Large intestine (tissue), 3 donors: ENCODE results near the gene STX1B. TPM values are rescaled to one million over a fixed set of nuclear protein-coding genes. Genes with fewer than 3 reads are reported as not detected.

Source experiments
- DNase-seq, 2 donors: peaks; one replicate each; pipeline versions ENCODE4 v3.0.0 to v3.0.0-alpha.2; 2013
- H3K27ac ChIP-seq: one replicate; pipeline ENCODE4 v1.5.1; 2013; ENCODE audit warnings: low read length
- H3K27me3 ChIP-seq: 2 replicates; pipeline ENCODE4 v1.6.1; 2013; ENCODE audit warnings: low read length; ENCODE audit not compliant: control insufficient read depth, insufficient read depth
- H3K36me3 ChIP-seq: 2 replicates; pipeline ENCODE4 v1.6.1; 2013; ENCODE audit warnings: low read length; ENCODE audit not compliant: control insufficient read depth, insufficient read depth
- H3K4me1 ChIP-seq: one replicate; pipeline ENCODE4 v1.6.1; 2013; ENCODE audit warnings: low read length; ENCODE audit not compliant: control insufficient read depth, insufficient read depth
- H3K4me3 ChIP-seq: one replicate; pipeline ENCODE4 v1.5.1; 2013; ENCODE audit warnings: low read length
- H3K9me3 ChIP-seq: one replicate; pipeline ENCODE4 v1.6.1; 2013; ENCODE audit warnings: mild to moderate bottlenecking, low read depth, low read length, moderate library complexity; ENCODE audit not compliant: control insufficient read depth
- WGBS: methylation state at CpG from one replicate; pipeline ENCODE4 v1.1.5; 2013; ENCODE audit warnings: low lambda C conversion rate; ENCODE audit not compliant: insufficient coverage; 5-methylcytosine and 5-hydroxymethylcytosine counted together
- polyA plus RNA-seq: library from polyadenylated mRNA; unstranded; fragments of 120-200 nt; gene quantifications from one replicate; pipeline ENCODE4 v1.2.1, GENCODE V29; 2013

STX1B gene
- polyA plus RNA-seq, 1 donor, result 1.9 TPM

DNA sequence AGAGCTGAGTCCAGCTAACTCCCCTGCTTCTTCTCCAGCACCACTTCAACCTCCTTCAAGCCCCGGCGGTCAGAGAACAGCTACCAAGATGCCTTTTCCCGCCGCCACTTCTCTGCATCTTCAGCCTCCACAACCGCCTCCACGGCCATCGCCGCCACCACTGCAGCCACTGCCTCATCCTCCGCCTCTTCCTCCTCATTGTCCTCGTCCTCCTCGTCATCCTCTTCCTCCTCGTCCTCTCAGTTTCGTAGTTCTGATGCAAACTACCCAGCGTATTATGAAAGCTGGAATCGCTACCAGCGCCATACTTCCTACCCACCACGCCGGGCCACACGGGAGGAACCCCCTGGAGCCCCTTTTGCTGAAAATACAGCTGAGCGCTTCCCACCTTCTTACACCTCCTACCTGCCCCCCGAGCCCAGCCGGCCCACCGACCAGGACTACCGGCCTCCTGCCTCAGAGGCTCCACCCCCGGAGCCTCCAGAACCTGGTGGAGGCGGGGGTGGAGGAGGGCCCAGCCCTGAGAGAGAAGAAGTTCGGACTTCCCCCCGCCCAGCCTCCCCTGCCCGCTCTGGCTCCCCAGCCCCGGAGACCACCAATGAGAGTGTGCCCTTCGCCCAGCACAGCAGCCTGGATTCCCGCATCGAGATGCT, 45.7 kb downstream of the STX1B start:
- peaks cover 85% of the 10 kb centered on the region for H3K36me3 ChIP-seq
- no peak overlapping the region for H3K4me3 ChIP-seq
- H3K27me3 ChIP-seq, result no peaks in the 10 kb centered on the region
- H3K9me3 ChIP-seq, result no peaks in the 10 kb centered on the region
- H3K4me1 ChIP-seq, result no peaks in the 10 kb centered on the region
- no peak for DNase-seq
- WGBS, result 91% methylated on average over 6 of the region's 33 CpGs
- H3K27ac ChIP-seq, result no peak overlapping the region

DNA sequence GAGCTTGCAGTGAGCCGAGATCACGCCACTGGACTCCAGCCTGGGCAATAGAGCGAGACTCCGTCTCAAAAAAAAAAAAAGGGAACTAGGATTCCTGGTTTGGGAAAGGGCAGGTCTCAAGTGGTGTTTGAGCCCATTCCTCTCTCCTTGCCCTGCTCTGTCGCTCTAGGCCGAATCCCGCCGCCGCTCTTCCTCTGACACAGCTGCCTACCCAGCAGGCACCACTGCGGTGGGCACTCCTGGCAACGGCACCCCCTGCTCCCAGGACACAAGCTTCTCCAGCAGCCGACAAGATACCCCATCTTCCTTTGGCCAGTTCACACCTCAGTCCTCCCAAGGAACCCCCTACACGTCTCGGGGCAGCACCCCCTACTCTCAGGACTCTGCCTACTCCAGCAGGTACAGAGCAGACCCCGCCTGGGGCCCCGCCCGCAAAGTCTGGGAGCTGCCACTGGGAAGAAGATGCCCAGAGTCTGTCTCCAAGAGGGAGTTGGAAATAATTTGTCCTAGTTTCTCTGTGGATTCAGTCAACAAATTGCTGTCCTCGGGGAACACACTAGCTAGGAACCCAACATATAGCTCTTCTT, 46.4 kb downstream of the STX1B start:
- H3K4me3 ChIP-seq, result no peak overlapping the region
- H3K4me1 ChIP-seq, result peaks cover under 1% of the 10 kb centered on the region
- peaks cover 85% of the 10 kb centered on the region for H3K36me3 ChIP-seq
- H3K27me3 ChIP-seq, result no peaks in the 10 kb centered on the region
- H3K27ac ChIP-seq, result no peak overlapping the region
- no peaks in the 10 kb centered on the region for H3K9me3 ChIP-seq
- WGBS, result no CpG with 5 or more reads among the region's 18 CpGs
- DNase-seq, result no peak

DNA sequence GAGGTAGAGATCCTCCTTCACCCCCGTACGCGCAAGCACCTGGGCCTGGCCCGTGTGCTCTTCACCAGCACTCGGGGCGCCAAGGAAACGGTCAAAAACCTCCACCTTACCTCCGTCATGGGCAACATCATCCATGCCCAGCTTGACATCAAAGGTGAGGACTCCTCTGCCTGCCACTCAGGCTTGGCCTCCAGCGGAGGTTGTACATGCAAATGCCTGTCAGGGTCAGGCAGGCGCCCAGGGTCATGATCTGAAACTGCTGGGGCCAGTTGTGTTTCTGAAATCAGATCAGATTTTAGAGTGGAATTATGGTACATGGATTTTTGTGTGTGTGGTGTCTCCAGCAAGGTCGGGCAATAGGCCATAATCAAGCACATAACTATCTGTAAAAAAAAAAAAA, 49.1 kb downstream of the STX1B start:
- Histone ChIP-seq H3K4me3 (no peak overlapping the region), H3K27ac (no peak overlapping the region), H3K4me1 (peaks cover 12% of the 10 kb centered on the region), H3K9me3 (no peaks in the 10 kb centered on the region), H3K27me3 (no peaks in the 10 kb centered on the region), H3K36me3 (peaks cover 66% of the 10 kb centered on the region)
- no peak for DNase-seq
- 100% methylated on average over 1 of the region's 11 CpGs for WGBS

DNA sequence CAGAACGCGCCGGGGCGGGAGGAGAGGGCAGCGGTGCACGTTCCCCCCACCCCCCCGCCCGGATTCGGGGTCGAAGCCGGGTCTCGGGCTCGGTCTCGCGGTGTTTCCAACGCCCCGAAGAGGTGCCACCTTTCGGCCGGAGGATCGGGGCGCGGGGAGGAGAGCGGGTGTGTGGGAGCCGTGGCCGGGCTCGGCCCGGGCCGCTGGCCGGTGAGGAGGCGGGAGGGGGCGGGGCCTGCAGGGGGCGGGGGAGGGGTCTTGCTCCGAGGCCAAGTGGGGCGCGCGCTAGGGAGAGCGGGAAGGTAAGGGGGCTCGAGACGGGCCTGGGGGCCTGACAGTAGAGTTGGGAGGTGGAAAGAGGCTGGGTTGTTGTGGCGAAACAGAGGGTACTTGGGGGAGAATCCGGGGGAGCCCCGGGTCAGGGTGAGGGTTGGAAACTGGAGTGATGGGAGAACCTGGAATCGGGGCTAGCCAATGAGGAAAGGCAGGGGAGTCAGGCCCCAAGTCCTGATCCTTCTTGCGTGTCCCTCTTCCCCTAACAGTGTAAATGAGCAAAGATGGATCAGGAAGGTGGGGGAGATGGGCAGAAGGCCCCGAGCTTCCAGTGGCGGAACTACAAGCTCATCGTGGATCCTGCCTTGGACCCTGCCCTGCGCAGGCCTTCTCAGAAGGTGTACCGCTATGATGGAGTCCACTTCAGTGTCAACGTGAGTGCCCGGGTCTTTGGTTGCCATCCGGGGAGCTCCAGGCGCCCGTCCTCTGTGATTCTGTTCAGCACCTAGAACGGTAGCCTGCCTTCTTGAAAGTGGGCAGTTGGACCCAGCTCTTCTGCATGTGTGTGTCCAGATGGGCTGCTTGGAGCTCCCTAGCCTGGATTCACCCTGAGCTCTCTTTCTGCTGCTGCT, 52.0 kb downstream of the STX1B start:
- Histone ChIP-seq H3K27me3 (no peaks in the 10 kb centered on the region), H3K4me1 (peaks cover 28% of the 10 kb centered on the region), H3K36me3 (peaks cover 43% of the 10 kb centered on the region), H3K9me3 (no peaks in the 10 kb centered on the region), H3K4me3 (peak overlapping the region; percentile 59), H3K27ac (no peak overlapping the region)
- no CpG with 5 or more reads among the region's 55 CpGs for WGBS
- DNase-seq, result no peak

DNA sequence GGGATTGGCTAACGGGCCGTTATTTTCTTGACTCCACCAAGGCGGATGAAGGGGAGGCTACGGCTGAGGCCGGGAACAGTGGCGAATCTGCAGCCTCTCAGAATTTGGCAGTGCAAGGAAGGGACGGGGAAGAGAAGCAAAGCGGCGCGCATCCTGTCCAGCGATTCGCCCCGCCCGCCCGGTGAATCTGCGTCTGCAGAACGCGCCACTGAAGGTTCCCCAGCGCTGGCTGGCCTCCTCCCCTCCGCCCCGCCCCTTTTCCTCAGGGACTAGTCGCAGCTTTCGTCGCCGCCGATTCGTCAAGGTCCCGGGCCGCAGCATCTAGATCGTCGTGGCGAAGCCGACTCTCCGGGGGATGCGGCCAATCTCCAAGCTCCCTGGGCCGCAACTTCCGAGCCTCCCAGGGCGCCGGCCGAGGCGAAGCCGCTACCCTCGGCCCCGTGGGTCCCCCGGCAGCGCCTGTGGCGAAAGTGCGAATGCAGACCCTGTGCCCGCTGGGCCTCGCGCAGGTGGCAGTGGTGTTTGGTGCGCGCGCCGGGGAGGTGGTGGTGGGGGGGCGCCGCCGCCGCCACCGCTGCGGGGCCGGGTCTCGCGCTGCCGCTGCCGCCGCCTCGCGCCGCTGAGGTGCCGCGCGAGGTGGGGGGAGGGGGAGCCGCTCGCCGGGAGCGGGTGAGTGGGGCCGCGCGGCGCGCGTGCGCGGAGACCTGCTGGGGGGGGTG, 52.8 kb downstream of the STX1B start, which contains the start of gene SETD1A:
TSS of gene SETD1A (plus strand) at position 299 of the 719 bp plus-strand sequence. CDS start 978 bp downstream, outside the sequence.
- Histone ChIP-seq H3K4me1 (peaks cover 31% of the 10 kb centered on the region), H3K9me3 (no peaks in the 10 kb centered on the region), H3K27ac (peak within 1 kb of the TSS; percentile 78), H3K27me3 (no peaks in the 10 kb centered on the region), H3K36me3 (peaks cover 41% of the 10 kb centered on the region), H3K4me3 (peak within 1 kb of the TSS; percentile 59)
- no CpG with 5 or more reads among the region's 85 CpGs for WGBS
- peak; percentile 92 to 95 for DNase-seq

DNA sequence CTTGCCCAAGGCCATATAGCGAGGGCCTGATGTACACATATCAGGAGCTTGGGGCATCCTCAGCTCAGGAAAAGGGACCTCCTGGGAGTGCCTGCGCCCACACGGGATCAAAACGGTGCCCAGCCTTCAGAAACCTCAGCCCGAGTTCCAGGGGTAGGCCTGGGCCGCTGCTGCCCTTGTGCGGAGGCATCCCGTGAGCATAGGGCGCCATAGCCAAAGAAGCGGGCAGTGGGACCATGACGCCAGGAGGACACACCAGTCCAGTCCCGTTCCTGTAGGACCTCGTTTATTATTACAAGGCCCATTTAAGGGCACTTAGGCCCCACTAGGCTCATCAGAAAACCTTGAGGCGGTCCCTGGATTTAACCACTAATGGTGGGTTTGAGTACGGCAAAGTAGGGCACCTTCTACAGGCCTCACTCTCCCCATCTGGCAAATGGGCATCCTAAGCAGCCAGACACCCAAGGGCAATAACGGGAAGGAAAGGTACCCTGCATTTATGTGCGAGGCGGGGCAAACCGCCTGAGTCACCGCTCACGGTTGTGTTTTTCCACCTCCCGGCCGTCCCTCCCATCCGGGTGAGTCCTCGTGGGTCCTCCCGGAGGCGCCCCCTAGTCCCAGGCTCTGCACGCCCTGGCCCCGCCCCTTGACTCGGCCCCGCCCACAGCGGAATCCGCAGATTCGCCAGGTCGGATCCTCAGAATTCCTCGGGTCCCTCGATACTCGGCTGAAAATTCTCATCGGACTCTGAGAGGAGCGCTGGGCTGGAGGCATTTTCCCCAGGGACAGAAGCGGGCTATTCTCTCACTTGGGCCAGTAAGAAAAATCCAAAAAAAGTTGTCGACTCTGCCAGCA, 53.6 kb downstream of the STX1B start:
- WGBS, result no CpG with 5 or more reads among the region's 42 CpGs
- DNase-seq, result peak; percentile 78 to 80
- no peaks in the 10 kb centered on the region for H3K27me3 ChIP-seq
- peak overlapping the region; percentile 78 for H3K27ac ChIP-seq
- peaks cover 31% of the 10 kb centered on the region for H3K4me1 ChIP-seq
- no peaks in the 10 kb centered on the region for H3K9me3 ChIP-seq
- peaks cover 34% of the 10 kb centered on the region for H3K36me3 ChIP-seq
- H3K4me3 ChIP-seq, result peak overlapping the region; percentile 53

DNA sequence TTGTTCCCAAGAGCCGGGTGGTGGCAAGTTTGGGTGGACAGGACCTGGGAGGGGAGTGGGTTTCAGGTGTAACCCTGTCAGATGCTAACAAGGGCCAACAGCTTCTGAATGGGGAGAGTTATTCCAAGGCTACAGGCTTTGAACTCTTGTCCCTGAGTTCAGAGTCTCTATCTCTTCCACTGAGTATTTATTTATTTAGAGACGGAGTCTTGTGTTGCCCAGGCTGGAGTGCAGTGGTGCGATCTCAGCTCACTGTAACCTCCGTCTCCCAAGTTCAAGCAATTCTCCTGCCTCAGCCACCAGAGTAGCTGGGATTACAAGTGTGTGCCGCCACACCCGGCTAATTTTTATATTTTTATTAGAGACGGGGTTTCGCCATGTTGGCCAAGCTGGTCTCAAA, 55.4 kb downstream of the STX1B start:
- no peaks in the 10 kb centered on the region for H3K27me3 ChIP-seq
- WGBS, result no CpG with 5 or more reads among the region's 8 CpGs
- peak in 1 of 2 donors; percentile 56 for DNase-seq
- H3K4me1 ChIP-seq, result peaks cover 42% of the 10 kb centered on the region
- no peak overlapping the region for H3K4me3 ChIP-seq
- no peaks in the 10 kb centered on the region for H3K9me3 ChIP-seq
- H3K36me3 ChIP-seq, result peaks cover 21% of the 10 kb centered on the region
- H3K27ac ChIP-seq, result peak overlapping the region; percentile 15

DNA sequence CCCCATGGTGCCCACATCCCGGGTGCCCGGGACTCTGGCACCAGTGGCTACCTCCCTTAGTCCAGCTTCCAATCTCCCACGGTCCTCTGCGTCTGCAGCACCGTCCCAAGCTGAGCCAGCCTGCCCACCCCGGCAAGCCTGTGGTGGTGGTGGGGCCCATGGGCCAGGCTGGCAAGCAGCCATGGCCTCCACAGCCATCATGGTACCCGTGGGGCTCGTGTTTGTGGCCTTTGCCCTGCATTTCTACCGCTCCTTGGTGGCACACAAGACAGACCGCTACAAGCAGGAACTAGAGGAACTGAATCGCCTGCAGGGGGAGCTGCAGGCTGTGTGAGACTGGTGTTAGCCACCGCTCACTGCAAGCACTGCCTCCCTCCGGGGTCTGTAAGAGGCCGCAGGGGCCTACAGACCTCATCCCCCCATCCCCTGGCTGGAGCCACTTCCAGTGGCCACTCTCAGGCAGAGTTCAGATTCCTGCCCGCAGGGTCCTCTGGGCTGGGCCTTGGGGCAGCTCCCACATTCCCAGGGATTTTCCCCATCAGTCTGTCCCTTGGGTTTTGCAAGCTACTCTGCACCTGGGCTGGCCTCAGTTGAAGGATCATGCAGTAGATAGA, 56.8 kb downstream of the STX1B start:
- no peak overlapping the region for H3K4me3 ChIP-seq
- peaks cover 12% of the 10 kb centered on the region for H3K36me3 ChIP-seq
- DNase-seq, result peak; percentile 75 to 85
- H3K9me3 ChIP-seq, result no peaks in the 10 kb centered on the region
- no CpG with 5 or more reads among the region's 15 CpGs for WGBS
- no peak overlapping the region for H3K27ac ChIP-seq
- peaks cover 41% of the 10 kb centered on the region for H3K4me1 ChIP-seq
- H3K27me3 ChIP-seq, result no peaks in the 10 kb centered on the region

DNA sequence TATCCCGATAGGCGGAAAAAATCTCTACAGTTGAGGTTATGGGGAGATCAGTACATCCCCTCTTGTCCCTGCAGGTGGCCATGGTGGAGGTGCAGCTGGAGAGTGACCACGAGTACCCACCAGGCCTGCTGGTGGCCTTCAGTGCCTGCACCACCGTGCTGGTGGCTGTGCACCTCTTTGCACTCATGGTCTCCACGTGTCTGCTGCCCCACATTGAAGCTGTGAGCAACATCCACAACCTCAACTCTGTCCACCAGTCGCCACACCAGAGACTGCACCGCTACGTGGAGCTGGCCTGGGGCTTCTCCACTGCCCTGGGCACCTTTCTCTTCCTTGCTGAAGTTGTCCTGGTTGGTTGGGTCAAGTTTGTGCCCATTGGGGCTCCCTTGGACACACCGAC, 57.3 kb downstream of the STX1B start:
- DNase-seq, result no peak

More for the DNA sequence above, 57.3 kb downstream of the STX1B start:
- Histone ChIP-seq H3K27ac (no peak overlapping the region), H3K9me3 (no peaks in the 10 kb centered on the region), H3K4me3 (no peak overlapping the region), H3K36me3 (peaks cover 12% of the 10 kb centered on the region), H3K27me3 (no peaks in the 10 kb centered on the region), H3K4me1 (peaks cover 38% of the 10 kb centered on the region)
- WGBS, result no CpG with 5 or more reads among the region's 9 CpGs
